ENCODE data around the gene RNF207.

GRCh38 chr1:6157132-6157527, 48.8 kb upstream of the RNF207 start:
- TF ChIP-seq CTCF (IDR thresholded peaks at IDR 0.05; ENCODE audit: insufficient read depth, low read length, poor library complexity, severe bottlenecking) (no peak), EZH2phosphoT487 (conservative IDR thresholded peaks at IDR 0.05; ENCODE audit: low read length) (no peak)

Data from SU-DHL-6 (cell line).